NB4 (cell line): ENCODE results near the gene TPM2.

Experiments
- DNase-seq: peaks from one replicate; pipeline ENCODE4 v3.0.0; 2010; ENCODE audit warnings: low read depth
- H3K4me3 ChIP-seq: one replicate; pipeline ENCODE4 v1.5.1; 2011; ENCODE audit warnings: mild to moderate bottlenecking, low read depth, low read length, moderate library complexity
- CTCF ChIP-seq: IDR thresholded peaks from one replicate; pipeline ENCODE4 v1.5.1; 2012; ENCODE audit warnings: low read depth, low read length
- MAX ChIP-seq: IDR thresholded peaks from 2 replicates; pipeline ENCODE4 v1.6.1; 2011; ENCODE audit warnings: low read depth, low read length
- MYC ChIP-seq: IDR thresholded peaks from 2 replicates; pipeline ENCODE4 v1.6.1; 2011; ENCODE audit warnings: low read depth, low read length
- POLR2A ChIP-seq: IDR thresholded peaks from 2 replicates; pipeline ENCODE4 v1.6.1; 2011; ENCODE audit warnings: mild to moderate bottlenecking; ENCODE audit not compliant: insufficient read length; ENCODE audit errors: extremely low read depth

TPM2 gene

GRCh38 chr9:35706951-35707350 lies 17.2 kb upstream of the TPM2 start:
- no peak overlapping the region for H3K4me3 ChIP-seq
- TF ChIP-seq CTCF (no peak), MYC (no peak), MAX (no peak), POLR2A (no peak)
- DNase-seq = no peak

GRCh38 chr9:35705836-35706430 lies 16.2 kb upstream of the TPM2 start:
- DNase-seq = no peak
- TF ChIP-seq CTCF (no peak), POLR2A (no peak), MYC (no peak), MAX (no peak)
- H3K4me3 ChIP-seq = no peak overlapping the region

GRCh38 chr9:35705372-35705771 lies 15.6 kb upstream of the TPM2 start:
- no peak overlapping the region for H3K4me3 ChIP-seq
- DNase-seq = no peak
- no peak for TF ChIP-seq POLR2A
- no peak for TF ChIP-seq MYC
- TF ChIP-seq CTCF = no peak
- no peak for TF ChIP-seq MAX

GRCh38 chr9:35703906-35704672 lies 14.4 kb upstream of the TPM2 start:
- DNase-seq = no peak
- no peak overlapping the region for H3K4me3 ChIP-seq
- TF ChIP-seq CTCF = no peak
- TF ChIP-seq POLR2A = no peak
- no peak for TF ChIP-seq MYC
- no peak for TF ChIP-seq MAX

GRCh38 chr9:35702696-35703095 lies 13.0 kb upstream of the TPM2 start:
- no peak for TF ChIP-seq MAX
- TF ChIP-seq POLR2A = no peak
- no peak for TF ChIP-seq CTCF
- no peak for TF ChIP-seq MYC
- no peak for DNase-seq
- no peak overlapping the region for H3K4me3 ChIP-seq
